GM19351 (cell line): ENCODE measurements around the gene PCSK6.

Experiments used
- ATAC-seq: cut with Tn5 transposase; IDR thresholded peaks from one replicate; pipeline ENCODE4 v1.9.1; 2021; ENCODE audit warnings: mild to moderate bottlenecking, moderate library complexity; ENCODE audit not compliant: unreplicated experiment

The PCSK6 gene

DNA sequence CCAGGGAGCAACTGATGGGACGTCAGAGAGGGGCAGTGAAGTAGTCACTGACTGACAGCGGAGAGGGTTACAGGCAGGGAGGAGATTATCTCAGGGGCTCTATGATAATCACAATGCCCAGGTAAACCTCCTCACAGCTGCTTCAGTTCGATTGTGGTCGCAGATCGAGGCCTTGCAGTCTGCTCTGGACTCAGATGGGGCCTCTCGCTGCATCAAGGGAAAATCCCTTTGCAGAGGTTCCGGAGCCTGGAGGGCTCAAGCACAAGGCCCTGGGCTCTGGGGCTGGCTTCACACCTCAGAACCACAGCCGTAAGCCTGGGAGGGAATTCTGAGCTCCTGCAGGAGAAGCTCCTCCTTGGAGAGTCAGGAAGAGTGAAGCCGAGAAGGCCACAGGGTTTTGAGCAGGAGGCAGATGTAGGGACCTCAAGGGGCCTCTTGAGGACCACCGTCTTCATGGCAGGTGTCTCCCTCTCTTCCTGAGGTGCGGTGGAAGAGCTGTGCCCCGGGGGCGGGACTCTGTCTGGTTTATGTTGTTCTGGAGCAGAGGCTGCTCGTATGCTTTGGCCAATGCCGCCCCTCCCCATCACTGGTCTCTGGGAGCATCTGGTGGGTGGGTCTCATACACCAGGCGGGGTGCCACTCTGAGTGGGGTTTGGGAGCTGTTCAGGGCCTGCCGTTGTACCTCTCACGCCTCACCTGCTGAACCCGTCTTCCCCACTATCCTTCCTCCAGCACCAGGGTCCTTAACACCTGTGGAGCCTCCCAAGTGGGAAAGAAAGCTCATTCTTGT, 175.0 kb downstream of the PCSK6 start:
- ATAC-seq, result no peak

DNA sequence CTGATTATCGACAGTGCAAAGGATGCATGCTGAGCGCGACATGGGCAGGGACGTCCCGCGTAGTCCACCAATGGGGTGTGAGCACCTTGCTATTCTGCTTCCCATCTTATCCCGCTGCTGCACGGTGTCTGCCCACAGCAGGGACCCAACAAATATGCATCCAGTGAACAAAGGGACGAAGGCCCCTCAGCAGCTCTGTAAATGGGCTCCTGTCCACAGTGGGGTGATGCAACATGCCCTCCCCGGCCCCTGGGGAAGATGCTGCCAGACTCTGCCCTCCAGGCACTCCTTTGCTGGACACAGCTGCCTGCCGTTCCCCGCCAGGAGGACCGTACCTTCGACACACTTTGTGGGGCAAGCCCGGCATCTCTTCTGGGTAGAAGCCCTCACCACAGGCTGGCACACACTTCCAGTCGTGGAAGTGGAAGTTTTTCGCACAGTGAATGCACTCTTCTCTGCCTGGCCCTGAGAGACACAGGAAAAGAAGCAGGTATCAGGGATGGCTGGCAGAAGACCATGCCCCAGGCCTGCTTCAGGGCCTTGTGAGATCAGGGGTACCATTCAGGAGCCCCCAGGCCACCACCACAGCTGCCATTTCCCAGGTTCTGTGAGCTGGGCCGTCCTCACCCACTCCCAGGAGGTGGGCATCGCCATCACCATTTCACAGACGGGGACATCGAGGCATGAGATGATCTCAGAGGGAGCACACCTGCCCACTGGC, 176.3 kb downstream of the PCSK6 start:
- no peak for ATAC-seq

DNA sequence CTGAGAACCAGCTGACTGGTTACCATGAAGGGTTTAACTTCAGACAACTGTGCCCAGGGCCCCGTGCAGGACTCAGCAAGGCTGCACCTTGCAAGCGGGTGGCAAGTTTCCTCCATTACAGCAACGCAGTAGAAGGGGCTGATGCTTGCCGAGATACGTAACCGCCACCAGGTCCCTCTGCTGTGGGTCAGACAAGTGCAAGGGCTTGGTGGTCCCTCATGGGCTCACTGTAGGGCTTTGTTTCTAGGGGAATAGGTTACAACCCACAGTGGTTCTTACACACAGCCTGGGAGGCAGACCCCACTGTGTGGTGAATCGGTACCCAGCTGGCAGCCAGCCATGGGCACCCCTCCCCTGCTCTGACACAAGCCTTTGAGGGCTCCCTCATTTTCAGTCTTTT, 179.0 kb downstream of the PCSK6 start:
- no peak for ATAC-seq

DNA sequence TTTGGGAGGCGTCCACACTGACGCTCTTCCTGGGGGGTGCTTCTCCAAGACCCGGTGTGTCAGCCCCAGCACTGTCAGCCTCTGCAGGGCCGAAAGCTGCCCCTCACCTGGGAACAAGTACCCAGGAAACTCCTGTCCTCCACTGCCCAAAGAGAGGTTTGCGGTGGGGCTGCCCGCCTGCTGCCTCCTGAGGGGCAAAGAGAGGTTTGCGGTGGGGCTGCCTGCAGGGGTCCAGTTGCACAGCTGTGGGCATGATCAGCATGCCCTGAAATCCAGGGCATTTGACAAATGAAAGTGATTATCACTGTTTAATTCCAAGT, 179.4 kb downstream of the PCSK6 start:
- ATAC-seq, result no peak

DNA sequence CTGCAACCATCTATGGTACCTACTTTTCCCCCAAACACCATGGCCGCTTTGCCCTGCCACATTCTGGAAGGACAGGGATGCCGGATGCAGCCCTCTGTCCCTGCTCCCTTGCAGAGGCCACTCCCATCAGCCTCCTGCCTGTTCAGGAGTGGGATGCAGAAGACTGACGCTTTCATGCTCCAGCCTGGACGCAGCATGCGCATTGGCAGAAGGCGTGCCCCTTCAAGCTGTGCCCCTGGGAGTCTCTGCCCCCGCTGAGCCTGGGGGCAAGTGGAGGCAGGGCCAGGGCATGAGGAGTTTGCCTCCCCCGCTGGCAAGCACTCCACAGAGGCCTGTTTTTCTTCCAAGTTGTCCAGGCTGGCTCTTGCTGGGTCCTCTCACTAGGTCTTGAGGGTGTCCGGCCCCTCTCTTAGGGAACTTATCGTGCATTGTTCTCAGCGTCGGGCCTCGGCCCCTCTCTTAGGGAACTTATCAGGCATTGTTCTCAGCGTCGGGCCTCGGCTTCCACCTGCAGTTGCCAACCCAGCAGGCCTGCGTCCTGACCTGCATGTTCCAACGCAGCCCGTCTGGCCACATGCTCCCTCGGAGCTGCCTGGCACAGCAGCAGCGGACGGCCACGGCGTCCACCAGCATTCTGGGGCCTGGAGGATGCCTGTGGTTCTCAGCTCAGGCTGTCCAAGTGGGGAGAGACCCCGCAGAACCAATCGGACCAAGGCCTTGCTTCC, 179.9 kb downstream of the PCSK6 start:
- ATAC-seq, result no peak

GRCh38 chr15:101308604-101309435, 180.7 kb downstream of the PCSK6 start:
- no peak for ATAC-seq

DNA sequence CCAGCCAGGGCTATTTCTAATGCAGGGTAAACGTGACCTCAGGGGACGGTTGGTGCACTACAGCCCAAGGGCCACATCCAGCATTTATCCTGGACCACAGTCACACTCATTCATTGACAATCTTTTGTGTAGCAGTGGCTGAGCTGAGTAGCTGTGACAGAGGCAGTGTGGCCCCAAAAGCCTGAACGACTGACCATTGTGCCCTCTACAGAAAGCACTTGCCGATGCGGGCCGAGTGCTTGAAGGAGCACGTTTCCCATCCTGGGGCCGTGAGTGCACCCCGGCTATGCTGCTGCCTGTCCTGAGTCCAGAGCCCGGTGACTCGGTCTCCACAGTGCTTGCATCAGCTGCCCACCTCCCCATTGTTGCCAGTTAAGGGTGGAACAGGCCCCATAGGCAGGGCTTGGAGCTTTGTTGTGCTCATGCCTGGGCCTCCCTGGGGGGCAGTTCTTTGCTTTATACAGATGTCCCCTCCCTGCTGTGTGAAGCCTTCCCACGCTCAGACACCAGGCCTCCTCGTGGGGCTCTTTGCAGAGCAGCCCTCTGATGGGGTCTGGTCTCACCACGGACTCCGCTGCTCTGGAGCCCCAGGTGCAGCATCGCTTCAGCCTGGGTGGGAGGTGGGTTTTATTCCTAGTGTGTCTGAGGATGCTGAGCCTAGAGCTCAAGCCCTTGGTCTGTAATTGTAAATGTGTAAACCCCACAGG, 181.5 kb downstream of the PCSK6 start:
- ATAC-seq, result no peak

DNA sequence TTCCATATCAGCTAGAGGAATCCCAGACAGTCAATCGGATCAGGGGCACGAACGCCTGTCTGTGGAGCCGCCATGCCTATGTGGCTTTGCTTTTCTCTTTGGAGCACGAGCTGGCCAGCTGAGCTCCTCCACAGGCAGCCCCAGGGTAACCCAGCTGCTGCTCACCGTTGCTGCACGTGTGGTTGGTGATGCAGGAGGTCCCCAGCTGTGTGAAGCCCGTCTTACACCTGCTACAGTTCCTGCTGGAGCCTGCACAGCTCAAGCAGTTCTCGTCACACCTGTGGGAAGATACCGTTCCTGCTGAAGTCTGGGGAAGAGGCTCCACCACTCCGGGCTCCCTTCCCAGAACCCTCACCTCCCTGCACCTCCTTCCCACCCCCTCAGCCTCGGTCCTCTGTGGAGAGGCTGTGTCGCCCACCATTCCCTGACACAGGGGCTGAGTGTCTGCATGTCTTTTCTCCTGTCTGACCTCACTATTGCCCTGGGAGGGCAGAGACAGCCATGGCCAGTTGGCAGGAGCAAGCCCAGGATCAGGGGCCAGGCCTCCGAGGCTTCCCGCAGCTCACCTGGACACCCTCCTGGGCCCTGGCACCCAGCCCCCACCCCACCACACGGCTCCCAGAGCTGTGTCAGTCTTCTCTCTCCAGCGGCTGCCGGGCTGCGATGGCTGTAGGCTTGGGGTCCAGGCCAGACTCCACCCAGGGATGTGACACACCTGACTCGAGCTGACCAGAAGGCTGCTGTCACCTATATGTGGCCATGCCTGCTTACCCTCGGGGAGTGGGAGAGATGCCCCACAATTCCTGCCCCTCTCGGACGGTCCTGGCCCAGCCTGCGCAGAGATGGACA, 182.2 kb downstream of the PCSK6 start:
- ATAC-seq, result no peak

GRCh38 chr15:101306341-101307047, 183.0 kb downstream of the PCSK6 start:
- no peak for ATAC-seq

GRCh38 chr15:101305820-101306255, 183.7 kb downstream of the PCSK6 start:
- no peak for ATAC-seq

DNA sequence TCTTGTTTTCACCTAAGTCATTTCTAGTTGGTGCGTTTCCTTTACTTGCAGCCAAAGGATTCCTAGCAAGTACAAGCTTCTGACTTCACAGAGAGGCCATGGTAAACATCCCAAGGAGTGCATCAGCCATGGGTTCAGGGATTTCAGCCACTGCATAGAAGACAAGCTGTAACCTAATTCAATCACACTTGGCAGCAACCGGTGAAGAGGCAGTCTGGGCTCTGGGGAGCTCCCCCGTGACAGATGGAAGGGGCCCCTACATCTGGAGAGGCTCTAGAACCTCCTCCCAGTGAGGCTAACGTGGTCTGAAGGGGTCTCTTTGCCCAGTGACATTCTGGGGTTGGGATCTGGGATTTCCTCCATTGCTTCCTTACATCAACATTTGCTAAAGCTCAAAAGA, 186.1 kb downstream of the PCSK6 start:
- no peak for ATAC-seq

GRCh38 chr15:101296418-101297405, 192.8 kb downstream of the PCSK6 start:
- ATAC-seq, result no peak

DNA sequence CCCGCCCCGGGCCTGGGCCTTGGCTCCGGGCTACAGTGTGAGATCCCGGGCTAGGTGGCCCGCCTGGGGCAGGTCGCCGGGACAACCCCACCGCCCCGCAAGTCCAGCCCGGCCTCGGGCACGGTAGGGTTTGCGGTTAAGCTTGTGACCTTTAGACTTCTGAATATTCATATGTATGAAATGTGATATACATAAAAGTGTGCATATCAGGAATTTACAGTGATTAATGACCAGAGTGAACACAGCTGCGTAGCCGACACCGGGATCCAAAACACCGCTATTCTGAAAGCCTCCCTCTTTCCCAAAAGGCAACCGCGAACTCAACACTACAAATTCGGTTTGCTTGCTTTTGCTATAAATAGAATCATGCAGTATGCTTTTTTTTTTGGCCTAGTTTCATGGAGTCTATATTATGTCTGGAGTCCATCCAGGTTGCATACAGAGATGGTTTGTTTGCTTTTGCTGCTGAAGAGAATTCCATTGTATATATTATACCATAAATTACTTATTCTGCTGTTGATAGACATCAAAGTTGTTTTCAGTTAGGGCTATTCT, 193.8 kb downstream of the PCSK6 start:
- ATAC-seq, result no peak

GRCh38 chr15:101294731-101295606, 194.5 kb downstream of the PCSK6 start, which contains the start of gene SNRPA1:
SNRPA1 (minus strand) TSS chr15:101295248; CDS start chr15:101295178, 70 bp downstream.
- ATAC-seq, result peak; percentile 68

DNA sequence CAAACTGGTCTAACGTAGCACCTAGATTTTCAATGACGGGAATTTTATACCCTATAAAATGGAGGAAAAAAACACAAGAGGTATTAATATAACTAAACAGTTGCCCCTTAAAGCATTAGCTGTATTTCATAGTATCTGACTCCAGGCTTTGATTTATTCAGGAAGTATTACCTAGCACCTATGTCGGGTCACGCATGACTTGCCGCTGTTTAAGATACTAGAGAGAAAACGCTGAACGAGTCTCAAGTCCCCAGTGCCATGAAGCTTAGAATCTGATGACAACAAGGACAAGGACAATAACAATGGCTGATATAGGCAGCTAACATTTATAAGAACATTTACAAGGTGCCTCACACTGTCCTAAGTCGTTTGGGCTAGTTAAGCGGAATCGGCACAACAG, 196.4 kb downstream of the PCSK6 start:
- ATAC-seq, result no peak

GRCh38 chr15:101288905-101289513, 200.5 kb downstream of the PCSK6 start:
- peak; percentile 34 for ATAC-seq
